Measurements from ENCODE around the gene AQP11. TPM values are rescaled to one million over a fixed set of nuclear protein-coding genes. Genes with fewer than 3 reads are reported as not detected.
"Not testable (repeated sequence)": the region's sequence is repeated elsewhere in the genome, so short reads cannot be mapped to it uniquely, and the experiment has no call there.

Gene AQP11
- total RNA-seq, 2 donors from 2014 or later: 1.7 to 2.6 TPM

GRCh38 chr11:77619576-77620198 is 29.9 kb downstream of the AQP11 start:
- no peak overlapping the region for H3K4me3 Mint-ChIP-seq
- no peaks in the 10 kb centered on the region for H3K27me3 Mint-ChIP-seq (ENCODE audit: insufficient read depth)
- H3K36me3 Mint-ChIP-seq (ENCODE audit: low read depth): peaks cover 62% of the 10 kb centered on the region
- Histone ChIP-seq H3K9ac (ENCODE audit: extremely low read depth, low read length, poor library complexity, severe bottlenecking) (no peak overlapping the region), H3K36me3 (ENCODE audit: control insufficient read depth, insufficient read depth, low read length) (peaks cover 70% of the 10 kb centered on the region), H3K27me3 (ENCODE audit: control insufficient read depth, insufficient read depth, low read length, poor library complexity, severe bottlenecking) (no peaks in the 10 kb centered on the region), H3K4me1 (ENCODE audit: control insufficient read depth, insufficient read depth, low read length) (no peaks in the 10 kb centered on the region), H3K27ac (ENCODE audit: low read depth, low read length) (no peak overlapping the region), H3K4me3 (ENCODE audit: low read length) (no peak overlapping the region), H3K9me3 (ENCODE audit: control insufficient read depth, low read length) (no peaks in the 10 kb centered on the region)
- no peaks in the 10 kb centered on the region for H3K4me1 Mint-ChIP-seq
- WGBS, 2 experiments (ENCODE audit: insufficient coverage in 1 of 2, insufficient read length in 1 of 2): 92 to 100% methylated on average over 1 to 3 of the region's 3 CpGs
- no peaks in the 10 kb centered on the region for H3K9me3 Mint-ChIP-seq
- peak; percentile 88 for TF ChIP-seq CTCF (conservative IDR thresholded peaks at IDR 0.05)
- no peak overlapping the region for H3K27ac Mint-ChIP-seq
- DNase-seq: peak; percentile 45

GRCh38 chr11:77630157-77630710 is 40.5 kb downstream of the AQP11 start:
- no peaks in the 10 kb centered on the region for H3K27me3 ChIP-seq (ENCODE audit: control insufficient read depth, insufficient read depth, low read length, poor library complexity, severe bottlenecking)
- H3K27ac ChIP-seq (ENCODE audit: low read depth, low read length): no peak overlapping the region
- Mint-ChIP-seq H3K27me3 (ENCODE audit: insufficient read depth) (no peaks in the 10 kb centered on the region), H3K4me3 (no peak overlapping the region), H3K27ac (no peak overlapping the region), H3K36me3 (ENCODE audit: low read depth) (peaks cover 48% of the 10 kb centered on the region), H3K4me1 (no peaks in the 10 kb centered on the region), H3K9me3 (no peaks in the 10 kb centered on the region)
- no peak for DNase-seq
- no peak for TF ChIP-seq CTCF (conservative IDR thresholded peaks at IDR 0.05)
- no peaks in the 10 kb centered on the region for H3K9me3 ChIP-seq (ENCODE audit: control insufficient read depth, low read length)
- H3K4me1 ChIP-seq (ENCODE audit: control insufficient read depth, insufficient read depth, low read length): no peaks in the 10 kb centered on the region
- H3K36me3 ChIP-seq (ENCODE audit: control insufficient read depth, insufficient read depth, low read length): peaks cover 52% of the 10 kb centered on the region
- H3K9ac ChIP-seq (ENCODE audit: extremely low read depth, low read length, poor library complexity, severe bottlenecking): no peak overlapping the region
- 100% methylated on average over 1 to 4 of the region's 4 CpGs for WGBS, 2 experiments (ENCODE audit: insufficient coverage in 1 of 2, insufficient read length in 1 of 2)
- no peak overlapping the region for H3K4me3 ChIP-seq (ENCODE audit: low read length)

- H3K4me1 ChIP-seq (ENCODE audit: control insufficient read depth, insufficient read depth, low read length); H3K27ac Mint-ChIP-seq; H3K27ac ChIP-seq (ENCODE audit: low read depth, low read length); H3K4me3 ChIP-seq (ENCODE audit: low read length); H3K9ac ChIP-seq (ENCODE audit: extremely low read depth, low read length, poor library complexity, severe bottlenecking); H3K9me3 Mint-ChIP-seq; H3K4me1 Mint-ChIP-seq; H3K27me3 ChIP-seq (ENCODE audit: control insufficient read depth, insufficient read depth, low read length, poor library complexity, severe bottlenecking); H3K9me3 ChIP-seq (ENCODE audit: control insufficient read depth, low read length); DNase-seq; H3K4me3 Mint-ChIP-seq; H3K27me3 Mint-ChIP-seq (ENCODE audit: insufficient read depth): not testable (repeated sequence)
- WGBS, 2 experiments (ENCODE audit: insufficient coverage in 1 of 2, insufficient read length in 1 of 2): 94 to 96% methylated on average over 5 of the region's 5 CpGs
- H3K36me3 Mint-ChIP-seq (ENCODE audit: low read depth): peaks cover 34% of the 10 kb centered on the region
- H3K36me3 ChIP-seq (ENCODE audit: control insufficient read depth, insufficient read depth, low read length): peaks cover 31% of the 10 kb centered on the region
Observed at GRCh38 chr11:77633926-77634325, 44.2 kb downstream of the AQP11 start.
